IPS-11a (cell line): ENCODE data around the gene SARS2.
"Not testable (repeated sequence)": the region's sequence is repeated elsewhere in the genome, so short reads cannot be mapped to it uniquely, and the experiment has no call there.

Source experiments
- H3K4me3 ChIP-seq: one replicate; pipeline ENCODE4 v1.5.1; 2013; ENCODE audit warnings: low read depth, low read length, control low read depth

The SARS2 gene

GRCh38 chr19:38949580-38950367, 19.2 kb upstream of the SARS2 start:
- H3K4me3 ChIP-seq: peak overlapping the region; percentile 58

GRCh38 chr19:38946229-38947010, 15.9 kb upstream of the SARS2 start:
- H3K4me3 ChIP-seq: no peak overlapping the region

- H3K4me3 ChIP-seq: no peak overlapping the region
These were observed 15.1 kb upstream of the SARS2 start for GRCh38 chr19:38945562-38946228.

GRCh38 chr19:38944981-38945506, 14.5 kb upstream of the SARS2 start:
- no peak overlapping the region for H3K4me3 ChIP-seq

GRCh38 chr19:38942471-38943181, 12.1 kb upstream of the SARS2 start:
- H3K4me3 ChIP-seq: no peak overlapping the region

GRCh38 chr19:38941979-38942378, 11.4 kb upstream of the SARS2 start:
- H3K4me3 ChIP-seq: no peak overlapping the region

GRCh38 chr19:38941466-38941865, 10.9 kb upstream of the SARS2 start:
- H3K4me3 ChIP-seq: not testable (repeated sequence)

GRCh38 chr19:38939957-38940356, 9.4 kb upstream of the SARS2 start:
- no peak overlapping the region for H3K4me3 ChIP-seq

- H3K4me3 ChIP-seq: no peak overlapping the region
These were observed 3.0 kb upstream of the SARS2 start for GRCh38 chr19:38933544-38933943.

GRCh38 chr19:38932425-38933179, 2.0 kb upstream of the SARS2 start:
- no peak overlapping the region for H3K4me3 ChIP-seq

- H3K4me3 ChIP-seq: peak overlapping the region; percentile 65
These were observed 894 bp upstream of the SARS2 start for GRCh38 chr19:38931521-38931793.

- H3K4me3 ChIP-seq: peak within 1 kb of the TSS; percentile 65
These were observed 385 bp upstream of the SARS2 start, which contains the start of gene MRPS12 for GRCh38 chr19:38930776-38931520. MRPS12 (plus strand) TSS chr19:38930944; CDS start chr19:38931295, 351 bp downstream.

GRCh38 chr19:38928391-38929001, 2.1 kb downstream of the SARS2 start:
- H3K4me3 ChIP-seq: no peak overlapping the region

- no peak overlapping the region for H3K4me3 ChIP-seq
These were observed 6.2 kb downstream of the SARS2 start for GRCh38 chr19:38924388-38924787.

- no peak overlapping the region for H3K4me3 ChIP-seq
These were observed 8.1 kb downstream of the SARS2 start for GRCh38 chr19:38922482-38922881.

- no peak overlapping the region for H3K4me3 ChIP-seq
These were observed 8.9 kb downstream of the SARS2 start for GRCh38 chr19:38921420-38922274.

GRCh38 chr19:38920602-38921419, 9.8 kb downstream of the SARS2 start:
- no peak overlapping the region for H3K4me3 ChIP-seq
